HepG2 (cell line): Measurements from ENCODE around the gene CAND1.
A peak's percentile ranks its signal among the peaks of the same experiment; 100 is the strongest.

Experiments
- CHD4 ChIP-seq: fragments of 200-600 bp; sonication (generic); IDR thresholded peaks from 2 replicates; pipeline ENCODE4 v1.7.0; 2017; ENCODE audit warnings: mild to moderate bottlenecking, low read length, borderline replicate concordance
- EP300 ChIP-seq, 3 experiments: sonication (generic) in 1 of 3; formaldehyde crosslinking in 1 of 3; IDR thresholded peaks; 2 replicates each; pipeline versions ENCODE4 v1.5.1 to v1.6.1; 2011 to 2020; ENCODE audit warnings: low read depth in 2 of 3, low read length in 2 of 3, borderline replicate concordance in 1 of 3, improper control_type of control experiment in 1 of 3, mild to moderate bottlenecking in 1 of 3, missing genetic modification reagents in 1 of 3, moderate library complexity in 1 of 3
- FOXK2 ChIP-seq: fragments of 450-650 bp; IDR thresholded peaks from 2 replicates; pipeline ENCODE4 v1.6.1; 2016
- IKZF1 ChIP-seq: fragments of 450-650 bp; IDR thresholded peaks from 2 replicates; pipeline ENCODE4 v1.7.1; 2016
- POLR2A ChIP-seq, 2 experiments: IDR thresholded peaks; 2 replicates each; pipeline ENCODE4 v1.6.1; 2011; ENCODE audit warnings: low read depth in 2 of 2, low read length in 2 of 2, mild to moderate bottlenecking in 1 of 2, moderate library complexity in 1 of 2; ENCODE audit not compliant: insufficient read depth in 1 of 2
- ZNF33A ChIP-seq: sonication (generic); formaldehyde crosslinking; IDR thresholded peaks from 2 replicates; pipeline ENCODE4 v1.5.1; 2020; ENCODE audit warnings: missing genetic modification reagents, mild to moderate bottlenecking, moderate library complexity, borderline replicate concordance
- TF ChIP-seq, protein P1 (sequence below): sonication (generic); formaldehyde crosslinking; IDR thresholded peaks from 2 replicates; pipeline ENCODE4 v1.4.0; 2020; ENCODE audit warnings: mild to moderate bottlenecking, missing genetic modification reagents

DNA sequence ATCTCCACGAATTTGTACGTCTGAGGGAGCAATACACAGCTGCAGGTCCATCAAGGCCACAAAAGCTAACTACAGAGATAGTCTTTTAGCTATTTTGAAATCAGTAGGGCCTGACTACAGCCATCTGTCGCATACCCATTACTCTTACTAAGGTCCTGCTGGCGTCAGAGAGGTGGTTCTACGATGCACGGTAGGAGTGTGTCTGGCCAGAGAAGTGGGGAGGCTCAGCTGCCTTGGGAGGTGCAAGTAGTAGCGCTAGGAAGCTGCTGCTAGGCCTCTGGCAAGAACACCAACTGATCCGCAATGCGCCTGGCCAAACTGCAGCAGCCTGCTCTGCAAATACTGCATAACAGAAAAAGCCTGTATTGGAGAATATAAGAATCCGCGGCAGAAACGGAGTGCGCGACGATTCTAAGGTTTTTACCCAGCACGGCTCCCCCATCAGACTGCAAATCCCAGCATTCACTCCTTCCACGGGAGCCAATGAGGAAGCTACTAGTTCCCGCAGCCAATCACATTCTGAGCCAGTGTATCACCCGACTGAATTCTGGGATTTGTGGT lies 743 bp upstream of the CAND1 start:
- TF ChIP-seq EP300 (IDR thresholded peaks at IDR 0.05; ENCODE audit: low read depth in 2 of 2, low read length in 2 of 2) (peak in 1 of 2 experiments; percentile 12; a peak in 1 of 4 replicates), EP300 (CRISPR knock-in tag; IDR thresholded peaks at IDR 0.05; ENCODE audit: borderline replicate concordance) (no peak), POLR2A (IDR thresholded peaks at IDR 0.05; ENCODE audit: insufficient read depth in 1 of 2, low read depth in 2 of 2, low read length in 2 of 2) (peak in 1 of 2 experiments; percentile 62; a peak in 1 of 4 replicates), CHD4 (no peak), FOXK2 (no peak), IKZF1 (no peak), ZNF33A (CRISPR knock-in tag) (no peak)
- TF ChIP-seq, protein P1, sequence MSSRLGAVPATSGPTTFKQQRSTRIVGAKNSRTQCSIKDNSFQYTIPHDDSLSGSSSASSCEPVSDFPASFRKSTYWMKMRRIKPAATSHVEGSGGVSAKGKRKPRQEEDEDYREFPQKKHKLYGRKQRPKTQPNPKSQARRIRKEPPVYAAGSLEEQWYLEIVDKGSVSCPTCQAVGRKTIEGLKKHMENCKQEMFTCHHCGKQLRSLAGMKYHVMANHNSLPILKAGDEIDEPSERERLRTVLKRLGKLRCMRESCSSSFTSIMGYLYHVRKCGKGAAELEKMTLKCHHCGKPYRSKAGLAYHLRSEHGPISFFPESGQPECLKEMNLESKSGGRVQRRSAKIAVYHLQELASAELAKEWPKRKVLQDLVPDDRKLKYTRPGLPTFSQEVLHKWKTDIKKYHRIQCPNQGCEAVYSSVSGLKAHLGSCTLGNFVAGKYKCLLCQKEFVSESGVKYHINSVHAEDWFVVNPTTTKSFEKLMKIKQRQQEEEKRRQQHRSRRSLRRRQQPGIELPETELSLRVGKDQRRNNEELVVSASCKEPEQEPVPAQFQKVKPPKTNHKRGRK (CRISPR knock-in tag), result no peak
